NCI-H2171 treated with DMSO at 0.1 percent for 48 hours (cell line): ENCODE measurements around the gene HIP1.
A peak's percentile ranks its signal among the peaks of the same experiment; 100 is the strongest.
"Not testable (repeated sequence)": the region's sequence is repeated elsewhere in the genome, so short reads cannot be mapped to it uniquely, and the experiment has no call there.

Experiments used
- DNase-seq: peaks from one replicate; lab custom pipeline; 2025; lab: John Stamatoyannopoulos, UW

HIP1 gene

GRCh38 chr7:75738604-75738974 lies at the start of gene HIP1:
Gene HIP1, minus strand, starts transcription at chr7:75738941. Its CDS starts 21 bp downstream, at chr7:75738920.
- no peak for DNase-seq

GRCh38 chr7:75788154-75788847 lies 49.6 kb upstream of the HIP1 start:
- not testable (repeated sequence) for DNase-seq

- not testable (repeated sequence) for DNase-seq
These were observed 44.3 kb upstream of the HIP1 start for GRCh38 chr7:75783058-75783457.

- DNase-seq, result not testable (repeated sequence)
These were observed 42.0 kb upstream of the HIP1 start for GRCh38 chr7:75780647-75781273.

- DNase-seq, result not testable (repeated sequence)
These were observed 40.8 kb upstream of the HIP1 start for GRCh38 chr7:75779516-75779915.

GRCh38 chr7:75779035-75779434 lies 40.3 kb upstream of the HIP1 start:
- DNase-seq, result not testable (repeated sequence)

- DNase-seq, result peak; percentile 48
These were observed 37.7 kb upstream of the HIP1 start for GRCh38 chr7:75776295-75776971.

- DNase-seq, result not testable (repeated sequence)
These were observed 35.2 kb upstream of the HIP1 start for GRCh38 chr7:75773958-75774357.

- DNase-seq, result peak; percentile 10
These were observed 33.6 kb upstream of the HIP1 start, which contains the start of gene CCL26 for GRCh38 chr7:75772081-75773077. Gene CCL26, minus strand, starts transcription at chr7:75772211. Its CDS starts 35 bp downstream, at chr7:75772176.

GRCh38 chr7:75771224-75771623 lies 32.5 kb upstream of the HIP1 start:
- DNase-seq, result no peak

- DNase-seq, result peak; percentile 77
These were observed 23.7 kb upstream of the HIP1 start for GRCh38 chr7:75762350-75762917.

- not testable (repeated sequence) for DNase-seq
These were observed 23.1 kb upstream of the HIP1 start for GRCh38 chr7:75761801-75762200.

GRCh38 chr7:75758491-75758890 lies 19.8 kb upstream of the HIP1 start:
- DNase-seq, result no peak

- no peak for DNase-seq
These were observed 19.1 kb upstream of the HIP1 start for GRCh38 chr7:75757860-75758259.

- DNase-seq, result peak; percentile 8
These were observed 18.4 kb upstream of the HIP1 start for GRCh38 chr7:75756991-75757676.

- peak; percentile 33 for DNase-seq
These were observed 17.7 kb upstream of the HIP1 start for GRCh38 chr7:75756206-75756990.

- no peak for DNase-seq
These were observed 4.7 kb upstream of the HIP1 start for GRCh38 chr7:75743455-75743859.

GRCh38 chr7:75740846-75741497 lies 2.2 kb upstream of the HIP1 start:
- DNase-seq, result no peak
